Left cardiac atrium (tissue), 4 donors: ENCODE measurements around the gene SPTSSA. TPM values are rescaled to one million over a fixed set of nuclear protein-coding genes. Genes with fewer than 3 reads are reported as not detected.
A peak's percentile ranks its signal among the peaks of the same experiment; 100 is the strongest.
"Not testable (repeated sequence)": the region's sequence is repeated elsewhere in the genome, so short reads cannot be mapped to it uniquely, and the experiment has no call there.

Experiments used
- ATAC-seq, 2 donors: fragments of 200-7000 bp; cut with Tn5 transposase; one replicate each; pipeline ENCODE4 v1.9.1; 2020; ENCODE audit warnings: mild to moderate bottlenecking in 2 of 2, moderate library complexity in 2 of 2
- DNase-seq: peaks from one replicate; pipeline ENCODE4 v3.0.0-alpha.2; 2020
- intact Hi-C, 2 donors: fragments of 100-400 bp; cut with DNase I; formaldehyde crosslinking; loops; one replicate each; pipeline versions ENCODE4 v1.14.1 to v1.15.1; 2022 to 2023
- total RNA-seq, 2 donors: library from RNA; stranded (reverse); fragmentation: NEBNext Ultra II Directional; extraction: Animal tissue kit (Norgen Biotek cat#: 25700); gene quantifications; one replicate each; pipeline ENCODE4 v1.2.1, GENCODE V29; 2021
- donor health status: DM: no; HTN: yes; CAD: no.
- donor health status: DM: no; HTN: yes; CAD: no; lungs with severe emphysema.
- donor health status: DM: yes; HTN: yes; CAD: no.
- donor health status: Dilated cardiomyopathy.

SPTSSA gene
- total RNA-seq, 2 donors from 2014 or later, result 14.9 to 15.5 TPM

DNA sequence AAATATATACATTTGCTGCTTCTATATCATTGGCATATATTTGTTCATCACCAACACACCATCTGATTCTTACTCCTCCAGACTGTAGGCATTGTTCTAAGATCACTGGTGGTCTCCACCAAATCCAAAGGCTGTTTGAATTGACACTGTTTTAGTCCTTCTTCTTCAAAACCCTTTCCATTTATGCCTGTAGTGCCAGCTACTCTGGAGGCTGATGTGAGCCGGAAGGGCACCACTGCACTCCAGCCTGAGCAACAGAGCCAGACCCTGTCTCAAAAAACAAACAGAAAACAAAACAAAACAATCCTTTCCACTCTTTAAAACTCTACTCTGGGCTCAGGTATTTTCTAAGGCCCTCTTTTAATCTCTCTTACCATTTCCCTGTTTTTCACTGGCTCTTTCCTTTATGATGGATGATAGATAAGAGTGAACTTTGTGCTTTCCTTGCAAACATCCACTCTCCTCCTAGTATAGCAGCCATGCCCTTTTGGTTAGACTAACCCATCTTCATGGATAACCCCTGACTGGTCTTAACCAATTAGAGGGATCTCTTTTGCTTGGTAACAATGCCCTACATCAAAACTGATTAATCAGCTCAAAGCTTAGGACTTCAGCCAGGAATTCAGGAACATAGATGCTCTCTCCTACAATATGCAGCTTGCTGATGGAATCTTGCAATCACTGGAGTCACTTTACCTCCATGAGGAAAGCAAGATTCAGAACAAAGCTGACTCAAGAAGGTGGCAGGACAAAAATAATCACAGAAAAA is 24.9 kb downstream of the SPTSSA start:
- DNase-seq, result no peak
- intact Hi-C loops, result no loop called here

DNA sequence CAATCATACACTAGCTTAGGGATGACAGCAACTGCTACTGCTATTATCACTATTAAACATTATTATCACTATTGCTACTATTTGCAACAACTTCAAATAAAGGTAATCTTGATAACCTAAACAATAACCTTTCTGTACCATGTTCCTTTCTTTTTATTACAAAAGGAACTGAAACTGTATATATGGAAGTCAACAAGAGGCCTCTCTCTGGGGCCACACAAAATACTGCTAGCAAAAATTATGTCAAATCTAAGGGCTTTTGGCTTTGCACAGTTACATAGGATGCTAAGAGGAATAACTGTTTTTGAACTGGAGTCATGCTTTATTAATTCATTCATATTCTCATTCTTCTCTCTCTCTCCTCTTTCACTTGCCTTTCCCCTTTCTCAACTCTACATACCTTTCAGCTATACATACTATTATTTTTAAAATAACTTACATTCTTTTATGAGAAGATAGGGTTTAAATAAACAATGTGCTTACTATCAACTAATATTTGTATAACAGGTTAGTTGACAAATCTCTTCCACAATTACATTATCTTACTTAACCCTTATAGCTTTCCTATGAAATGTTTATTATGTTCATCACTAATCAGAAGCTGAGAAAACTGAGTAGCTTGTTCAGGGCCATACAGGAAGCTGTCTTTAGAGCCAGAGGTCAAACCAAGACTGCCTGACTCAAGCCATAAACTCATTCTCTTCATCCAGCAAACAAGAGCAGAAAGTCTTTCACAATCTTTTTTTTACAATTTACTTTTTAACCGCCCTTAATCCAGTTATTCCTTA is 25.7 kb downstream of the SPTSSA start:
- DNase-seq, result no peak
- no peak for ATAC-seq
- intact Hi-C loops, result no loop called here

More for the DNA sequence above, 24.9 kb downstream of the SPTSSA start:
- ATAC-seq, result no peak

DNA sequence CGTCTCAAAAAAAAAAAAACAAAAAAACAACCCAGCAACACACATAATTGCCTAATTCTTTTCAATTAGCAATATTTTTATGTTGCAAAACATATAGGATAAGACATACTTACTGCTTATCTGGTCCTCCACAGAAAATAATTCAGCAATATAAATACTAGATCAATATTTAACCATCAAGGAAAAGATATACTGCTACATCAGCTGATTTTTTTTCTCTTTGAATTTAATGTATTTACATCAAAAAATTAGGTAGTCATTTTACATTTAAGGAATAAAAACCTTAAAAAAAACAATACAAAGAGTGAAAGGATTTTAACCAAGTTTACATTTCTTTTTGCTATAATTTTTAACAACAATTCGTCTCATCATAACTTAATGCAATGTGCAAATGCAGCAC is 28.1 kb downstream of the SPTSSA start:
- ATAC-seq (no peak), DNase-seq (no peak)
- intact Hi-C loops, result no loop called here

DNA sequence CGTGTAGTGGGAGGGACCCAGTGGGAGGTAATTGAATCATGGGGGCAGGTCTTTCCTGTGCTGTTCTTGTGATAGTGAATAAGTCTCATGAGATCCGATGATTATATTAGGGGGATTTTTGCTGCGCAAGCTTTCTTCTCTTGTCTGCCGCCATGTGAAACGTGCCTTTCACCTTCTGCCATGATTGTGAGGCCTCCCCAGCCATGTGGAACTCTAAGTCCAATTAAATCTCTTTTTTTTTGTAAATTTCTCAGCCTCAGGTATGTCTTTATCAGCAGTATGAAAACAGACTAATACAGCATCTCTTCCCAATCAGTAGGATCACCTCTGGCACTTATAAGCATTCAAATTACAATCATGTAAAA is 34.0 kb downstream of the SPTSSA start:
- DNase-seq, intact Hi-C loops, ATAC-seq: not testable (repeated sequence)

DNA sequence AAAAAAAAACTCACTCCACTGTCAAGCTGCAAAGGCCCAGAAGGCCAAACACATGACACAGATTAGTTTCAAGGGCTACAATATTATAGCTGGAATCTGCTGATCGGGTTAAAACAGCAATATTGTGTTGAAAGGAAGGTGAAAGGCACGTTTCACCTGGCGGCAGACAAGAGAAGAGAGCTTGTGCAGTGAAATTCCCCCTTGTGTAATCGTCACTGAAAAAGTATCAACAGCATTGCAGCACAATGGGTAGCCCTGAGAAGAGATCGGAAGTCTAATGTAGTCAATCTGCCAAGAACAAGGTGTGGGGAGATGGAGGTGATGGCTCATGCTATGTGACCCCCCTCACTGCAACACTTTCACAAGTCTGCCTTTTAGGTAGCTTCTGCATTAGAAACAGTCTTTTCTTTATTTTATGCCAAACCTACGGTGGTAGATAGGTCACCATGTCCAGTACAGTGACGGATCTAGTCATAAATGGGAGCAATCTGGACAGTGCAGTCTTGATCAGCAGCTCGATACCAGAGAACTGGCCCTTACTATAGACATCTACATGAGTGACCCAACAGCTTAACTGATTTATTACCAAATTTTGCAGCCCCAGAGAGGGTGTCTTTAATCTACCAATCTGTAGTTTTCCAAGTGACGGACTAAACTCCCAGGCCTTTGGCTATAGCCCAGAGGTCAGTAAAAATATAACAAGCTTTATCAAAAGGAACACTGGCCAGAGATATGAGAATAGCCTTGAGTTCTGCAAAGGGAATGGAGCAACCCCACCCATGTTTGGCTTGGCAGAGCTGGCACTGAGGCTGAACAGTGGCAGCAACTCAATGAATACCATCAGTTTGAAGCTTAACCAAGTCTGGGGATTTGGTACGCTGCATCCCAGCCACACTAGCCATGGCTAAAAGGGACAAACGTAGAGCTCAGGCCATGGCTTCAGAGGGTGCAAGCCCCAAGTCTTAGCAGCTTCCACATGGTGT is 35.4 kb downstream of the SPTSSA start:
- DNase-seq, result peak; percentile 80
- intact Hi-C loops, result no loop called here
- peak in 1 of 2 donors; percentile 82 for ATAC-seq

DNA sequence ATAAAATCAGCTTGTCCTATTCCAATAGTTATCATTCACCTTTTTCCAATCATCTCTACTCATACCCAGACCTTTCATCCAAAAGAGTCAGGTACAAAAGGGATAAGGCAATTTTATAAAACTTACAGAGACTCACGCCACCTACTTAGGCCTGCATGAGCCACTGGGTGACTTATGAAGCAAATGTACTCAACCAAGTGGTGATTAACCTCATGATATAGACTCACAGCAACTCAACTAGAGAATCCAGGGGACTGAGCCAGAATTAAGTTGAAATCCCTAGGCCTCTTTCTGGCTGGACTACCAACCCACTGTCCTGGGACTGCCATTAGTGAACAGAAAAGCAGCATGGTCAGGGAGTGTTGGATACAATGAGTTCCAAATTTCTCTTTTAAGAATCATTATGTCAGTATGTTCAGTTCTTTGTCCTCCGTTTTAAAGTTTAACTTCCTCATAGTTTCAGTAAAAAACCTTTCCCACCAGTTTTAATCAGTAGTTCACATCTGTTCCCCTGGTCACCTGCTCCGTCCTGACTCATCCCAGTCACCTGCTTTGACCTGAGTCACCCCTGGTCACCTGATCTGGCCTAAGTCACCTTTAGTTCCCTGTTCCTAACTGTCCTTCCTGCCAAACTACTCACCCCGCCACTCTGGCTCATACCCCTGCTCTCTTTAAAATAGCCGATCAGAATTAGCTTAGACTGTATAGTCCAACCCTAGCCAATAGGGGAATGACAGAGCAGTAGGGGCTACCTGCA is 36.8 kb downstream of the SPTSSA start:
- no peak for ATAC-seq
- DNase-seq, result no peak
- intact Hi-C loops, result no loop called here

DNA sequence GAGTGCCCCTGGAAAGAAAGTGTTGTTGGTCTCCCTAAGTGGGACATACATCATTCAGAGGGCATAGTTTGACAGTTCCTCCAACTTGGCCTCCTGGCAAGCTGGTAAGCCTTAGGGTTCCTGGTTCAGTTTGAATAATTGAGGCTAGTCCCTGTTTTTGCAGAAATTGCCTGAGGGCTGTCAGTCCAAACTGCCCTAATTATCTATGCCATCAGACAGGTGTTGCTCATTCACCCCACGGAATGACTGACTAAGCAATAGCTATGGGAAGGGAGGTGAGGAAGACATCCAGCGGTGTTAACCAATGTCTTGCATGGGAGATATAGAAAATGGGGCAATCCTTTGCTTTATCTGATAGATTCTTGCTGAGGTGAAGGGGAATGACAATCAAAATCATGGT is 37.6 kb downstream of the SPTSSA start:
- ATAC-seq (no peak), DNase-seq (no peak)
- intact Hi-C loops, result no loop called here

DNA sequence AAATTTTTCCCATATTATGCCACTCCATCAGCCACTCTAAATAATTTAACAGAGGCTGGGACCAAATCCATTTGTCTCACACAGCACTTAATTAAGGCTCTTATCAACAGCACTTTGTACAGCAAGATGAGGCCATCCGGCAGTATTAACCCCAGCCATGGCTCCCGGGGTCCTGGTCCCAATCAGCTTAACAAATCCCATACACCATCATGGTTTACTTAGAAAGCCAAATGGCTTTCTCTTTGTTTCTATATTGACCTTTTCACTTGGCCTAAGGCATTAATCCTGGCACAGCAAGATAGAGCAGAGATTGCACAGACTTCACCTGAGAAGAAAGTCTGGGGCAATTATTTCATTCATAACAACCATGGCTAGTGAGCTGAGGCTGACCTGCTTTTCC is 38.6 kb downstream of the SPTSSA start:
- DNase-seq, result no peak
- no peak for ATAC-seq
- intact Hi-C loops, result no loop called here

DNA sequence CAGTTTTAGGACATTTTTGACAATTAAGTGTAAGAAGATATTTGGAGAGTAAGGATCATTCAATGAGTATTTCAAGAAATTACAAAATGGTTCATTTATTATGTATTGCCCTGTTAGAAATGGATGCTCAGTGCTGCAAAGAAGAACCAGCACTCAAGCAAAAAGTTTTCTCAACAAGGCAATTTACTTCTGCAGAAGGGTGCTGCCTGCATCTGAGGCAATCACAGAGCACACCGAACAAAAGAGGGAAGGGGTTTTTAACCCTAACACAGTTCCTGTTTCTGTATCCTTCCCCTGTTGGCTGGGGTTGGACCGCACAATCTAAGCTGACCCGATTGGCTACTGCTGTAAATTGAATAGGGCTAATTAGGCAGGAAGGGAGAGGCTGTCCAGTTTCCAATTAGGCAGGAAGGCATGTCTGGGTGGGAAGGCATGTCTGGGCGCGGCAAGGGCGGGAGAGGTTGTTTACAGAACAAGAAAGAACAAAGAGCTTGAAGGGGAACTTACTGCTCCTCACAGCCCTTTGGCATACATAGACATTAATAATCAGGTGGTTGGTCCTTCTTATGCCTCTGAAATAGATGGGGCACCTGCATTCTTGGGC is 41.4 kb downstream of the SPTSSA start:
- DNase-seq, result no peak
- ATAC-seq, result no peak
- intact Hi-C loops, result no loop called here

DNA sequence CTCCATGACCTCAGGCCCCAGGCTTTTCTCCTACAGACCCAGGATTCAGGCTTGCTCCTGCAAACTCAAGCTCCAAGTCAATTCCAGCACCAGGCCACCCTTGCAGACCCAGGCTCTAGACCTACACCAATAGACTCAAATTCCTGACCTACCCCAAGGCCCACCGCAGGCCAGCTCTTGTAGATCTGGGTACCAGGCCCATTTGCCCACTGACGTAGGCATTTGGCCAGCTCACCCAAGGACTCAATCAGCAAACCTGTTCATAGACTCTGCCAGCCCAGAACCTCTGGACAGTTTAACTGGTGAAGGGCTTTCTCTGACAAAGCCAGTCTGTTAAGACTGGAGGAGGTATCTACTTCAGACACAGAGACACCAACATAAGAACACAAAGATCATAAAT is 52.3 kb downstream of the SPTSSA start:
- intact Hi-C loops, result no loop called here
- DNase-seq (no peak), ATAC-seq (no peak)

DNA sequence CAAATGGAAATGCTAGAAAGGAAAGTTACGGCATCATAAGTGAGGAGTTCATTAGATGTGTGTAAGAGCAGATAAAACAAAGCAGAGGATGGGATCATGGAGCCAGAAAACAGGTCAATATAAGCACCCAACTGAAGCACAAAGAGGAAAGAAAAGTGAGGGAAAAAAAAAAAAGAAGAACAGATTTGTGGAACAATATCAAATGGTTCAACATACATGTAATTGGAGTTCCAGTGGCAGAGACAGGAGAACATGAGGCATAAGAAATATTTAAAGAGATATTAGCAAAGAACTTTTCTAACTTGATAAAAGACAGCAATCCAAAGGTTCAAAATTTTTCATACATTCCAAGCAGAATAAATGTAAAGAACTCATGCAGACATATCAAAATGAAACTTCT is 54.1 kb downstream of the SPTSSA start:
- intact Hi-C loops, result no loop called here
- DNase-seq (no peak), ATAC-seq (no peak)

DNA sequence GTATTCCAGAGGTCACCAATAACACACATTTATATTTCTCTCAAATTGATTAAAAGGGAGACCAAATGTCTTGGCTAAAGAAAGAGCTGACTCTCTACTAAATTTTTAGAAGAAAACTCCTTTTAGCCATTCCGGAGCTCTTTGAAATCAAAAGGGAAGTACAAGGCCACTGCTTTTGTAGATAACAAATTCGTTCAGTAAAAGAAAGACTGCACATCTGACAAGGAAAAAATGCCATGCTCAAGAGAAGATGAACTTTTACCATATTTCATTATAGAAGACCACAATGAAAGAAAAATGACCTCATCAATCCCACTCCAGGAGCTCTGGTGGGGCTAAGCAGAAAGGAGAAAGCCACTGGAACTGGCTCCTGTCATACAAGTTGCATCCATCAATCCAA is 57.6 kb downstream of the SPTSSA start:
- DNase-seq (no peak), ATAC-seq (no peak)
- intact Hi-C loops, result no loop called here

DNA sequence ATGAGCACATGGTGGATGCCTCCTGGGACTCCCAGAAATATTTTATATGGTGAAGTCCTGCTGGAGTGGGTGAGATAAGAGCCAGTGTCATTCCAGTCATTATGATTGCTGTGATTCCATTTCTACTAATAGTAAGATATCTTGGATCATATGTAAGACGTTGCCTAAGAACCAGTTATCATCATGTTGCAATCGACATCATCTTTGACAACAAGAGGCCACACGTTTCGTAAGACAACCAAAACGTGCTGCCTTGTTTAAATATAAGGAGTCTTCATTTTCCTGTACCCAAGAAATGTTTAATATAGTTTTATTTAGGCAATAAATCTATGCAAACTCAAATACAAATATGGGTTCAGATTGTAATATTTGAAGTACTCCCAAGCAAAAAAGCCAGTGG is 58.4 kb downstream of the SPTSSA start:
- ATAC-seq (no peak), DNase-seq (no peak)
- intact Hi-C loops, result no loop called here

DNA sequence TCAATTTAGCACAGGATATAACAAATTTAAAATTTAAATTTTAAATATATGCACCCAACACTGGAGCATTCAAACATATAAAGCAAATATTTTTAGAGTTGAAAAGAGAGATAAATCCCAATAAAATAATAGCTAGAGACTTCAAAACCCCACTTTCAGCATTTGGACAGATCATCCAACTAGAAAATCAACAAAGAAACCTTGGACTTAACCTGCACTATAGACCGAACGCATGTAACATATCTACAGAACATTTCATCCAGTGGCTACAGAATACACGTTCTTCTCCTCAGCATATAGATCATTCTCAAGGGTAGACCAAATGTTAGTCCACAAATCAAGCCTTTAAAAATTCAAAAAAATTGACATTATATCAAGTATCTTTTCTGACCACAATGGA is 64.0 kb downstream of the SPTSSA start:
- ATAC-seq (no peak), DNase-seq (no peak)
- intact Hi-C loops, result no loop called here

DNA sequence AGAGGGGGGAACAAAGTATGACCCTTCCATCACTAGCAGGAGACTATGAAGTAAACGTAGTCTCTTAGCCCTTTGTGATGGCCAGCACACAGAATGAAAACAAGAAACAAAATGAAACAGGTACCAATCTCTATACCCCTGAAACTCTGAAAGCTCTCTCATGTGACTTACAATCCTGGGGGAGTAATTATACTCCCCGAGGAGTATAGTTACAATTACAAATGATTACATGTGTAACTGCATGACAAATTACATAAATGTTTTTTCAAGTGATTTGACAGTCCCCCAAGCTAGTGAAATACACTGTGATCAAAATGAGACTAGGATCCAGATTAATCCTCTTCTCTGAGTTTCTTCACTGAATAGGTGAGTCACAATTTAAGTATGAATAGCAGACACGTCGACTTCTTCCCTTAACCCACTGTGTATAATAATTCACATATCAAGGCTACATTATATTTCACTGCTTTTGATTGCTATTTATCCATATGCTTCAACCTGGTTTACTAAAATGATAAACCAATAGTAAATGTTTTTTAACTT is 74.0 kb downstream of the SPTSSA start:
- no peak for ATAC-seq
- intact Hi-C loops, result no loop called here
- DNase-seq, result no peak

DNA sequence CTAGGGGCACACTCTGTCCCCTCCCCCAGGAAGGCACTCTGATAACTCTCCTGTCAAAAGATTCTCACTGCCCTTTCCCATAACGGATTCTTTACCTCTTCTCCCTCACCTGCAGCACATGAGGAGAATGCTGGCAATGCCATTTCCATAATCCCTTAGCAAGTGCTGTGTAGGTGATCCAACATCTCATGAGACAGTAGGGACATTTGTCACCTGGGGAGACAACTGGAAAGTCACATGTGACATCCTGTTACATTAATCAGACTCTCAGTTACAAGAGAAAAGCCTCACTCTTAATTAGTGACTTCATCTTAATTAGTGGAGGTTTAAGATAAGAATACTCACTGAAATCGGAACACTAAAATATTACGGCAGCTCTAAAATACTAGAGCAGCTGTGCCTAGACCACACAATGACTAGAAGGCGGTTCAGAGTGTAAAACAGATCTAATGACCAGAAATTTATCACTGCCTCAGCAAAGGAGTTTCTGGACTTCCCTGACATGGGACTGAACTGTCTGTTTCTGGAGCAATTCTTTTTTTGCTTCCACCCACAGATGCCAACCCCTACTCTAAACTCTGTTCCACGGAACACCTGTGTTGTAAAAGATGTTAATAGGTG is 75.1 kb downstream of the SPTSSA start:
- ATAC-seq (no peak), DNase-seq (no peak)
- intact Hi-C loops, result no loop called here

DNA sequence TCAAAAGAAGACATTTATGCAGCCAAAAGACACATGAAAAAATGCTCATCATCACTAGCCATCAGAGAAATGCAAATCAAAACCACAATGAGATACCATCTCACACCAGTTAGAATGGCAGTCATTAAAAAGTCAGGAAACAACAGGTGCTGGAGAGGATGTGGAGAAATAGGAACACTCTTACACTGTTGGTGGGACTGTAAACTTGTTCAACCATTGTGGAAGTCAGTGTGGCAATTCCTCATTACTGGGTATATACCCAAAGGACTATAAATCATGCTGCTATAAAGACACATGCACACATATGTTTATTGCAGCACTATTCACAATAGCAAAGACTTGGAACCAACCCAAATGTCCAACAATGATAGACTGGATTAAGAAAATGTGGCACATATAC is 76.2 kb downstream of the SPTSSA start:
- intact Hi-C loops, DNase-seq, ATAC-seq: not testable (repeated sequence)

DNA sequence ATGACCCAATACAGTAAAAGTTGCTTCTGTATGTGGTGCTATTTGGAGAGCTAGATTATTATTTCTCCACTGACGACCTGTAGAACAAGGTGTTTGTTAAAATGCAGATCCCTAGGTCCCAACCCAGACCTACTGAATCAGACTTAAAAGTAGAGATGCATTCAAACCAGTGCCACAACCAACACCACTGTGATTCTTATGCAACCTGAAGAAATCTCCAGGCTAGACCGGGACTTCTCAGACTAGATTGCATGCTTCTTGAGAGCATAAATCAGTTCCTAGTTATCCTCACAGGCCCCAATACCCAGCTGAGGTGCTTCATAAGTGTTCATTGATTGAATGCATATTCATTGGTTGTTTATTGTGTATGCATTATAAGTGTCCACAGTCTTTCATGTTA is 78.2 kb downstream of the SPTSSA start:
- ATAC-seq, result no peak
- intact Hi-C loops, result no loop called here
- no peak for DNase-seq
